Sigmoid colon (tissue), 4 donors: ENCODE measurements around the gene KIF26B.

Experiments used
- CTCF ChIP-seq, 4 experiments: fragments of 450-650 bp in 3 of 4; fragments of 200-600 bp in 1 of 4; IDR thresholded peaks; one replicate each; pipeline ENCODE4 v1.5.1; 2016 to 2019; ENCODE audit warnings: antibody characterized with exemption in 4 of 4, mild to moderate bottlenecking in 3 of 4, moderate library complexity in 2 of 4
- EP300 ChIP-seq, 4 donors: sonication (generic); formaldehyde crosslinking; IDR thresholded peaks; one replicate each; pipeline ENCODE4 v1.6.1; 2017; ENCODE audit warnings: antibody characterized with exemption in 4 of 4
- POLR2AphosphoS5 ChIP-seq, 4 donors: sonication (generic); formaldehyde crosslinking; IDR thresholded peaks; one replicate each; pipeline ENCODE4 v1.6.1; 2017; ENCODE audit warnings: antibody characterized with exemption in 4 of 4

GRCh38 chr1:245306628-245307410 is 152.0 kb downstream of the KIF26B start:
- TF ChIP-seq POLR2AphosphoS5 (IDR thresholded peaks at IDR 0.05) (no peak), CTCF (IDR thresholded peaks at IDR 0.05) (no peak), EP300 (IDR thresholded peaks at IDR 0.05) (no peak)
